Fibroblast of lung (primary cell): ENCODE measurements around the gene GPX7. TPM values are rescaled to one million over a fixed set of nuclear protein-coding genes. Genes with fewer than 3 reads are reported as not detected.

Source experiments
- DNase-seq, 2 donors: peaks; one replicate each; pipeline versions ENCODE4 v3.0.0 to v3.0.0-alpha.2; 2010; ENCODE audit warnings: low read depth in 2 of 2
- H2AFZ ChIP-seq: 2 replicates; pipeline ENCODE4 v1.5.1; 2012; ENCODE audit warnings: low read length, control low read depth, inconsistent platforms
- H3K27ac ChIP-seq: 2 replicates; pipeline ENCODE4 v1.5.1; 2011; ENCODE audit warnings: low read length, control low read depth; ENCODE audit not compliant: insufficient read depth
- H3K27me3 ChIP-seq: 2 replicates; pipeline ENCODE4 v1.5.1; 2011; ENCODE audit warnings: mild to moderate bottlenecking, low read length; ENCODE audit not compliant: control insufficient read depth, insufficient read depth
- H3K36me3 ChIP-seq: 2 replicates; pipeline ENCODE4 v1.5.1; 2011; ENCODE audit warnings: low read length; ENCODE audit not compliant: control insufficient read depth, insufficient read depth
- H3K4me1 ChIP-seq: 2 replicates; pipeline ENCODE4 v1.5.1; 2011; ENCODE audit warnings: low read length; ENCODE audit not compliant: control insufficient read depth, insufficient read depth; ENCODE audit errors: extremely low read depth
- H3K4me2 ChIP-seq: 2 replicates; pipeline ENCODE4 v1.5.1; 2011; ENCODE audit warnings: low read length, control low read depth; ENCODE audit not compliant: insufficient read depth; ENCODE audit errors: extremely low read depth
- H3K4me3 ChIP-seq, 4 experiments: fragments of 200-600 bp in 1 of 4; sonication (generic) in 1 of 4; replicated peaks in 1 of 4; 2 replicates each; pipeline ENCODE4 v1.5.1; 2011 to 2016; ENCODE audit warnings: low read length in 4 of 4, low read depth in 3 of 4, mild to moderate bottlenecking in 3 of 4, control low read depth in 2 of 4, inconsistent platforms in 1 of 4, mixed read lengths in 1 of 4; ENCODE audit not compliant: insufficient read depth in 1 of 4; ENCODE audit errors: control extremely low read depth in 1 of 4
- H3K79me2 ChIP-seq: 2 replicates; pipeline ENCODE4 v1.5.1; 2012; ENCODE audit warnings: mild to moderate bottlenecking, low read length, inconsistent platforms; ENCODE audit not compliant: control insufficient read depth, insufficient read depth
- H3K9ac ChIP-seq: 2 replicates; pipeline ENCODE4 v1.5.1; 2011; ENCODE audit warnings: mild to moderate bottlenecking, low read length, control low read depth; ENCODE audit not compliant: insufficient read depth
- H3K9me3 ChIP-seq: 2 replicates; pipeline ENCODE4 v1.5.1; 2012; ENCODE audit warnings: low read depth, low read length; ENCODE audit not compliant: control insufficient read depth, insufficient read depth
- H4K20me1 ChIP-seq: 2 replicates; pipeline ENCODE4 v1.5.1; 2011; ENCODE audit warnings: low read length; ENCODE audit not compliant: control insufficient read depth, insufficient read depth; ENCODE audit errors: extremely low read depth
- CTCF ChIP-seq, 2 donors: IDR thresholded peaks in 1 of 2; conservative IDR thresholded peaks in 1 of 2; 1 replicate in 1 of 2; 2 replicates in 1 of 2; pipeline ENCODE4 v1.5.1; 2011 to 2012; ENCODE audit warnings: low read length in 2 of 2, control low read depth in 1 of 2, inconsistent platforms in 1 of 2, low read depth in 1 of 2, mild to moderate bottlenecking in 1 of 2
- EZH2 ChIP-seq: IDR thresholded peaks from 2 replicates; pipeline ENCODE4 v1.5.1; 2012; ENCODE audit warnings: low read length, control low read depth, mild to moderate bottlenecking; ENCODE audit errors: missing control alignments
- polyA plus RNA-seq, 2 donors: library from polyadenylated mRNA; depleted of rRNA in 1 of 2; stranded (reverse) in 1 of 2; unstranded in 1 of 2; fragments of >200 nt; gene quantifications; 2 replicates each; pipeline ENCODE4 v1.2.1, GENCODE V29; 2011 to 2012; ENCODE audit warnings: missing spikeins in 1 of 2
- total RNA-seq: library from RNA; depleted of rRNA; stranded (reverse); fragments of >200 nt; gene quantifications from 2 replicates; pipeline ENCODE4 v1.2.1, GENCODE V29; 2014

The GPX7 gene
- total and polyA plus RNA-seq, 2 donors (not counting 1 experiment from before 2014, with no cell fraction given): 28.9 to 30.6 TPM

- no peaks in the 10 kb centered on the region for H3K4me1 ChIP-seq
- H3K4me2 ChIP-seq: no peak overlapping the region
- no peak for DNase-seq
- no peak overlapping the region for H2AFZ ChIP-seq
- no peak overlapping the region for H3K27ac ChIP-seq
- H3K4me3 ChIP-seq: no peak overlapping the region
- no peak overlapping the region for H3K9ac ChIP-seq
- peaks cover 2% of the 10 kb centered on the region for H3K27me3 ChIP-seq
- no peak for TF ChIP-seq CTCF (conservative IDR thresholded peaks at IDR 0.05 in 1 of 2, IDR thresholded peaks at IDR 0.05 in 1 of 2; ENCODE audit: low read depth in 1 of 2, low read length in 2 of 2)
- no peak for TF ChIP-seq EZH2
- H3K79me2 ChIP-seq: no peaks in the 10 kb centered on the region
- no peaks in the 10 kb centered on the region for H3K36me3 ChIP-seq
- no peaks in the 10 kb centered on the region for H3K9me3 ChIP-seq
- H4K20me1 ChIP-seq: no peaks in the 10 kb centered on the region
Measured at GRCh38 chr1:52657702-52658101, 55.5 kb downstream of the GPX7 start.

Other genes with a start within 250 kb of the GPX7 start
- 21.3 and 28.9 TPM in 2 replicates for gene CC2D1B, start 236.2 kb upstream of the GPX7 start, total RNA-seq
- gene CC2D1B, start 236.2 kb upstream of the GPX7 start, polyA plus RNA-seq: 14.6 and 14.9 TPM in 2 replicates
- 0.26 and 0.83 TPM in 2 replicates for gene ORC1, start 197.9 kb upstream of the GPX7 start, total RNA-seq
- 3.6 and 9.7 TPM in 2 replicates for gene ORC1, start 197.9 kb upstream of the GPX7 start, polyA plus RNA-seq
- gene PRPF38A, start 197.8 kb upstream of the GPX7 start, total RNA-seq: 6.9 and 7.3 TPM in 2 replicates
- gene PRPF38A, start 197.8 kb upstream of the GPX7 start, polyA plus RNA-seq: 22.4 and 24.6 TPM in 2 replicates
- 33.6 and 37.5 TPM in 2 replicates for gene TUT4, start 49.3 kb upstream of the GPX7 start, total RNA-seq
- 29.3 and 29.4 TPM in 2 replicates for gene TUT4, start 49.3 kb upstream of the GPX7 start, polyA plus RNA-seq
- gene SHISAL2A, start 30.8 kb downstream of the GPX7 start, total RNA-seq: not detected in 2 replicates
- not detected in 2 replicates for gene SHISAL2A, start 30.8 kb downstream of the GPX7 start, polyA plus RNA-seq
- 14.5 and 15.2 TPM in 2 replicates for gene COA7, start 96.0 kb downstream of the GPX7 start, total RNA-seq
- gene COA7, start 96.0 kb downstream of the GPX7 start, polyA plus RNA-seq: 16.2 and 16.8 TPM in 2 replicates
- 36.7 and 50.7 TPM in 2 replicates for gene ZYG11B, start 124.1 kb downstream of the GPX7 start, total RNA-seq
- gene ZYG11B, start 124.1 kb downstream of the GPX7 start, polyA plus RNA-seq: 21.1 and 30.2 TPM in 2 replicates
- 0.50 and 0.77 TPM in 2 replicates for gene ZYG11A, start 240.4 kb downstream of the GPX7 start, total RNA-seq
- gene ZYG11A, start 240.4 kb downstream of the GPX7 start, polyA plus RNA-seq: 0.28 and 0.73 TPM in 2 replicates